GM21390 (cell line): Measurements from ENCODE around the gene RFX1.
"Not testable (repeated sequence)": the region's sequence is repeated elsewhere in the genome, so short reads cannot be mapped to it uniquely, and the experiment has no call there.

Experiments used
- ATAC-seq: cut with Tn5 transposase; IDR thresholded peaks from one replicate; pipeline ENCODE4 v1.9.1; 2021; ENCODE audit not compliant: unreplicated experiment

RFX1 gene

DNA sequence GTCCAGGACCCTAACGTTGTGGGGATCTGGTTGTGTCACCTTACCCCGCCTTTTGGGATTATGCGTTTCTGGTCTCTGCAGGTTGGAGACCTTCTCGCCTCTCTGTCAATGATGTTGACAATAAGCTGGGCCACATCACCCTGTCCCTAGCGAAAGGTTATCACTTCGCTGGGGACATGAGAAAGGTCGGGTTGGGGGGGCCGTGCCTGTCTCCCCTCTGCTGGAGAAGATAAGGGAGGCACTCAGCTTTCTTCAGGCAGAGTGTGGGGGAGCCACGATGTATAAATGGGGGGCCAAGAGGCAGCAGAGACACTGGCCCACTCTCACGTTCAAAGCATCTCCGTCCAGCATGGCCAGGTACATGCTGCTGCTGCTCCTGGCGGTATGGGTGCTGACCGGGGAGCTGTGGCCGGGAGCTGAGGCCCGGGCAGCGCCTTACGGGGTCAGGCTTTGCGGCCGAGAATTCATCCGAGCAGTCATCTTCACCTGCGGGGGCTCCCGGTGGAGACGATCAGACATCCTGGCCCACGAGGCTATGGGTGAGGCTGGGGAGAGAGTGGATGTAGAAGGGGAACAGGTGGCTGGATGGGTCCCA is 21.8 kb upstream of the RFX1 start, which contains the start of gene RLN3:
TSS of gene RLN3 (plus strand) at position 293 of the 595 bp plus-strand sequence. CDS start at position 350, 57 bp downstream.
- no peak for ATAC-seq

DNA sequence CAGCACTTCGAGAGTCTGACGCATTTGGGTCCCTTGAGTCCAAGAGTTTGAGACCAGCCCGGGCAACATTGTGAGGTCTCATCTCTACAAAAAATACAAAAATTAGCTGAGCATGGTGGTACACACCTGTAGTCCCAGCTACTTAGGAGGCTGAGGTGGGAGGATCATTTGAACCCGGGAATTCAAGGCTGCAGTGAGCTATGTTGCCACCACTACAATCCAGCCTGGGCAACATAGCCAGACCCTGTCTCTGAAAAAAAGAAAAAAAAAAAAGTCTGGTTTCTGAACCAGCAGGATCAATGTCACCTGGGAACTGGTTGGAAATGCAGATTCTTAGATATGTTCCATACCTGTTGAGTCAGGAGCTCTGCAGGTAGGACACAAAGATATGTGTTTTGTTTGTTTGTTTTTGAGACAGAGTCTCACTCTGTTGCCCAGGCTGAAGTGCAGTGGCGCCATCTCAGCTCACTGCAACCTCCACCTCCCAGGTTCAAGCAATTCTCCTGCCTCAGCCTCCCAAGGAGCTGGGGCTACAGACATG is 20.6 kb upstream of the RFX1 start:
- ATAC-seq = not testable (repeated sequence)

DNA sequence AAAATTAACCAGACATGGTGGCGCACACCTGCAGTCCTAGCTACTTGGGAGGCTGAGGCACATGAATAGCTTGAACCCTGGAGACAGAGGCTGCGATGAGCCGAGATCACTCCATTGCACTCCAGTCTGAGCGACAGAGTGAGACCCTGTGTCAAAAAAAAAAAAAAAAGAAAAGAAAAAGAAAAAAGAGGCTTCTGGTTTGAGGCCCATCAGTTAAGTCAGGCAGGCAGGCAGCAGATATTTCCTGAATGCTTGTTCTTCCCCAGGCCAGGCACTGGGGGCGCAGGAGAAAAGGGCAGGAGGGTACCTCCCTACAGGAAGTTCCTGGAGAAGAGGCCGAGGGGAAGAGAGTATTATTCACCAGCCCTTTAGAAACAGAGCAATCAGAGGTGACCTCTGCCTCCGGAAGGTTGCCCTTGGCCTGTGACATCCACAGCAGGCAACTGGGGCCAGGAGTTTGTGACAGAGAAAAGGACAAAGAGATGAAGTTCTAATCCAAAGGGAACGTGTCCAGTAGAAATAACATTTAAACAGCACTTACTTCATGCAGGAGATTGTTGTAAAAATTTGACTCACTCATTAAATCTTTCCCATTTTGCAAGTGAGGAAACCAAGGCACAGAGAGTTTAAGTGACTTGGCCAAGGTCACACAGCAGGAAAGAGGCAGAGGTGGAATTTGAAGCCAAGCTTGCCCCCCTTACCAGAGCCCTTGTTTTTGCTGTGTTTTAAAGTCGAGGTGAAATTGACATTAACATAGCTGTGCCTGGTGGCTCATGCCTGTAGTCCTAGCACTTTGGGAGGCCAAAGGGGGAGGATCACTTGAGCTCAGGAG is 17.5 kb upstream of the RFX1 start:
- ATAC-seq = no peak

DNA sequence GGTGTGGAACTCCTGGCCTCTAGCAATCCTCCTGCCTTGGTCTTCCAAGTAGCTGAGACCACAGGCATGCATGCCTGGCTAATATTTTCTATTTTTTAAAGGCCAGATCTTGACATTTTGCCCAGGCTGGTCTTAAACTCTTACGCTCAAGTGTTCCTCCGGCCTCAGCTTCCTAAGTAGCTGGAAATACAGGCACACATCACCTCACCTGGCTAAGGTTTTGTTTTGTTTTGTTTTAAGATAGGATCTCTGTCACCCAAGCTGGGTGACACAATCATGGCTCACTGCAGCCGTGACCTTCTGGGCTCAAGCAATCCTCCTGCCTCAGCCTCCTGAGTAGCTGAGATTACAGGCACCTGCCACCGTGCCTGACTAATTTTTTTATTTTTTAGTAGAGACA is 16.3 kb upstream of the RFX1 start:
- no peak for ATAC-seq

DNA sequence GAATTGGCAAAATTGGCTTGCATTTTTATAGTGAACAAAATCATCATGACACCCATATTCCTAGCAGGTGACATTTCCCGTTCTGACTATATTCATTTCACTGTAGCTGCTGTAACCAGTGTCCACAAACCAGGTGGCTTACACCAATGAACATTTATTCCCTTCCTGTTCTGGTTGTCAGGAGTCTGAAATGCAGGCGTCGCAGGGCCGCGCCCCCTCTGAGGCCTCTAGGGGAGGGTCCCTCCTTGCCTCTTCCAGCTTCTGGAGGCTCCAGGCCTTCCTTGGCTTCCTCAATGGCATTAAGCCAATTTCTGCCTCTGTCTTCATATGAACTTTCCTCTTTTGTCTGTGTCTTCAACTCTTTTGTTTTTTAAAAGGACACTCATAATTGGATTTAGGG is 15.4 kb upstream of the RFX1 start:
- ATAC-seq = no peak

DNA sequence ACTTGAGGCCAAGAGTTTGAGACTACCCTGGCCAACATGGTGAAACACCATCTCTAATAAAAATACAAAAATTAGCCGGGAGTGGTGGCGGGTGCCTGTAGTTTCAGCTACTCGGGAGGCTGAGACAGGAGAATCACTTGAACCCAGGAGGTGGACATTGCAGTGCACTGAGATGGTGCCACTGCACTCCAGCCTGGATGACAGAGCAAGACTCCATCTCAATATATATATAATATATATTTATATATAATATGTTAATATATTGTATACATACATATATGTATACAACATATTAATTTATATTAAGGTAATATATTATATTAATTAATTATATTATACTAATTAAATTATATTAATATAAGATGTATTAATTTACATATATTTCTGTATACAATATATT is 13.6 kb upstream of the RFX1 start:
- ATAC-seq = not testable (repeated sequence)

DNA sequence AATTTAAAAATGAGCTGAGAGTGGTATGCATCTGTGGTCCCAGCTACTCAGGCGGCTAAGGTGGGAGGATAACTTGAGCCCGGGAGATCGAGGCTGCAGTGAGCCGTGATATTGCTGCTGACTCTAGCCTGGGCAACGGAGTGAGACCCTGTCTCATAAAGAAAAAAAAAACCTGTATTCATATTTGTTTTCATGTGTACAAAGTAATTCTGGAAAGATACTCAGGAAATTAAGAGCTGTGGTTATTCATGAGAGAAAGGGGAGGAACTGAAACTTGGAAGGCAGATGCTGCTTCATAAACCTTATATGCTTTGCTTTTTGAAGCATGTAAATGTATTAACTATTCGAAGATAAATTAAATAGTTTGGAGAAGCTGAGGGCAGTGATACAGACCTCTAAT is 13.0 kb upstream of the RFX1 start:
- ATAC-seq = no peak

DNA sequence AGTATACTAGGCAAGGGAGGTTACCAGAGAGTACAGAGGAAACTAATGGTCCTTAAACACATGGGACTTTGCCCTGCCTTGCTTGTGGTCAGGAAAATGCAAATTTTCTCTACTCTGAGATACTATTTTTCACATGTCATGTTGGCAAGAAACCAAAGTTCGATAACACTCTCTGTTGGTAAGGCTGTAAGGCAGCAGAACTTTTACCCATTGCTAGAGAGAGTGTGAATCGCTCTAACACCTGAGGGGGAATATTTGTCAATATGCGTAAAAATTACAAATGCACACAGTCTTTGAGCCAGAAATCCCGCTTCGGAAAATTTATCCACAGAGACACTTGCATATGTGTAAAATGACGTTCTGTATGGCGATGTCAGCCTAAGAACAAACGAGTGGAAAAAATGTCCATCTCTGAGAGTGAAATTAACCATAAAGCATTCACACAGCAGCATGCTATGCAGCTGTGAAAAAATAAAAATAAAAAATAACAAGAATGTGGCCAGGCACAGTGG is 9.5 kb upstream of the RFX1 start:
- peak; percentile 76 for ATAC-seq

DNA sequence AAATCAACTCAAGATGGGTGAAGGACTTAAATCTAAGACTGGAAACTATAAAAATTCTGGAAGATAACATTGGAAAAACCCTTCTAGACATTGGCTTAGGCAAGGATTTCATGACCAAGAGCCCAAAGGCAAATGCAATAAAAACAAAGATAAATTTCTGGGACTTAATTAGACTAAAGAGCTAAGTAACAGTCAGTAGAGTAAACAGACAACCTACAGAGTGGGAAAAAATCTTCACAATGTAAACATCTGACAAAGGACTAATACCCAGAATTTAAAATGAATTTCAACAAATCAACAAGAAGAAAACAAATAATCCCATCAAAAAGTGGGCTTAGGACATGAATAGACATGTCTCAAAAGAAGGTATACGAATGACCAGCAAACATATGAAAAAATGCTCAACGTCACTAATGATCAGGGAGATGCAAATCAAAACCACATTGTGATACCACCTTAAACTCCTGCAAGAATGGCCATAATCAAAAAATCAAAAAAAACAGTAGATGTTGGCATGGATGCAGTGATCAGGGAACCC is 6.3 kb upstream of the RFX1 start:
- no peak for ATAC-seq

DNA sequence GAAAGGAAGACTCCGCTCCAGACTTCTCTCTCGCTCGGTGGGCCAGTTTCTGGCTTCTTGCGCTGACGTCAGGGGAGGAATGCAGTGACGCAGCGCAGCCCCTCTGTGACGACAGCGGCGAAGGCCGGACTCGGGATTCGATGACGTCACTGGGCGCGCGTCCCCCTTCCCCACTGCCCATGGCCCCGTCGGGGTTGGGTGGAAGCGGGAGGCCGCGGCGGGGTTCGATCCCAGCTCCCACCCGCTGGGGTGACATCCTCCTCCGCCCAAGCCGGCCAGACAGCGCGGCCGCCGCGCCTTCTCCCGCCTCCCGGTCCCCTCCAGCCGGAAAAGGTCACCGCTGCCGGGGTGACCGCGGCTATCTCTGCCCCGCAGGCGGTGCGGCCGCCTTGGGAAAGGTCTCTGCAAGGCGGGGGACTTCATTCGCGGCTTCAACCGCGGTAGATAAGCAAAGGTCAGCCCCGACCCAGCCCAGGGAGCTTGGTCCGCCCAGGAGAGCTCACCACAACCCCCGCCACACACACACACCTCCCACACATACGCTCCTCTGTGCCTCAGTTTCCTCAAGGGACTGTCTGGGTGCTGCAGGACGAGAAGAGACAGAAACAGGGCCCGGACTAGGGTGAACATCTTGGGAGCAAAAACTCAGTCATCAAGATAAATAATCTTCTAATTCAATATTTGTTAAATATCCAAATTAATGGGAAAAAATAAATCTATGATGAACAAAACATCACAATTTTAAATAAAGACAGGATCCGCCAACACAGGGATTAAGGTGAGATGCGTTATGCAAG is 844 bp upstream of the RFX1 start:
- peak; percentile 22 for ATAC-seq

DNA sequence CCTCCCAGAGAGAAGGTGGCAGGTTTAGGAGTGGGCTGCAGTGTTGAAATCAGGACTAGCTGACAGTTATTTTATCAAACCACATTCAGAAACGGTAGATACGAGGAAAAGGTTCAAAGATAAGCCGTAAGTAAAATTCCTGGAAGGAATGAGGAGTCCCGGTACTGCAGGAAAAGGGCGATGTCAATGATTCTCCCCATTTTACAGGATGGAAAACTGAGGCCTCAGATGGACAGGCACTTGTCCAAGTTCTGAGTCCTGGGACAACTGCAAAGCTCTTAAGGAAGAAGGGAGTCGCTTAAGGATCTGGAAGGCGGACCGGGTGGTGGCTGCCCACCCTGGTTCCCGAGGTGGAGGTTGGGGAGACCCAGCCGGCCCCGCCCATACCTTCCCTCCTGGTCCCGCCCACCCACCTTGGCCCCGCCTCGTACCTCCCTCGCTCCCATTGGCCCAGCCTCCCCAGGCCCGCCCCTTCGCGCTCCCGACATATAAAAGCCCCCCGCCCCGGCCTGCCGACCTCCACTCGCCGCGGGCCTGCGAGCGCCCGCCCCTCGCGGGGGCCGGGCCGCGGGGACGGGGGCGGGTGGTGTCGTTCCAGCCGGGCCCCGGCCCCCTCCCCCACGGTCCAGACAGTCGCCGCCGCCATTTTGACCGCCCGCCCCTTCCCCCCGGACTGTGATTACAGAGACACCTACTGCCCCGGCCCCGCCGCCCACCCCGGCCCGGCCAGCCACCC is 603 bp downstream of the RFX1 start:
- peak; percentile 34 for ATAC-seq

DNA sequence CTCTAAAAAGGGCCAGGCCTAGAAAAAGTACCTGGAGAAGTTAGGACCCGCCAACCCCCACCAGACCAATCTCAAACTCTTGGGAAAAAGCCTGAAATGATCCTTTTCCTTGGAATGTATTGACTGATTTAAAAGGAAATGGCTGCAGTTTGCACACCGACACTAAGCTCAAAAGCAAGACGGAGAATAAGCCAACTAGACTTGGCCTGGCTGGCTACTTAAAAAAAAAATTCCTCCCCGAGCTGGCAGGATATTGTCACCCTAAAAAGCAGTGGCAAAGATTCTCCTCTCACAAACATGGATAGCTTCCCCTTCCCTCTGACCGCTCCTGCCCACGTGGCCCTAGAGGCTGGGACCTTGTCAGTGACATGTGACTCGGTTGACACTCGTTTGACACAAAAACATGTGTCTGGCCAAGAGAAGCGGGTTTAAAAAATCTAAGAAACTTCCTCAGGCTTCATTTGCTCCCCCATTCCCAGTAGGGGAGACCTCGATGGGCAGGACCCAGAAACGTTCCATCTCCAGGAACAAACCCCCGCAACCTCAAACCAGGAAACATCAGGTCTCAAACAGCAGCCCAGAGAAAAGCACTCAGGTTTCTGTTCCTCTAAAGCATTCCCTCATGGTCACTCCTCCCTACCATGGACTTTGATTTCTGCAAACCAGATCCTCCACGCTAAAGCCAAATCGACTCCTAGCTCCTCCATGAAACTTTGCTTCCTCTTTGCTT is 1.3 kb downstream of the RFX1 start:
- no peak for ATAC-seq

DNA sequence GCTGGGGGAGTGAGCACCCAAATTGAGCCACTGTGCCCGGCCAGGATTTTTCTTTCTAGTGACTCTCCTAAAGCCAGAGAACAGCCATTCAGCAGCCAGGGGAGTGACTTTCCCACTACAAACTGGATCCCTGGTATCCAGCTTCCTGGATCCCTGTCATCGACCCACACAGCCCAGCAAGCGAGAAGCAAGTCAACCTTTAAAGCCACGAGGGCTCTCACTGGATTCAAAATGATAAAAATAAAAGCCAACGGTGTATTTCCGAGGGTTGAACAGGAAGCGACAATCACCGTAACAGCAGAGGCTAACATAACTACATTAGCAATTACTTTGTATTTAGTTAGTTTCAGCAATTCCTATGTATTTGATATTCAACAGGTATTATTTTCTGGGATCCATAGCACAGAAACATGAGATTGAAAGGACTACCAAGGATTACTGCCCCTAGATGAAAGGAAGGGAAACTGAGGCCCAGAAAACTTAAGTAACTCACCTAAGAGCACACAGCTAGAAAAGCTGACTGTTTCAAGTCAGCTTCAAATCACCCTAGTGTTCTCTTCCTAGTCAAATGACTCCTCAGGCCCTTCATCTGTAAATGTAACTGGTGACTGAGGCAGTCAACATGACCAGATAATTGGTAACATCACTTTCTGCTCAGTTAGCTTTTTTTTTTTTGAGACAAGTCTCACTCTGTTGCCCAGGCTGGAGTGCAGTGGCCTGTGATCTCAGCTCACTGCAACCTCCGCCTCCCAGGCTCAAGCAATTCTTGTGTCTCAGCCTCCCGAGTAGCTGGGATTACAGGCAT is 2.7 kb downstream of the RFX1 start:
- no peak for ATAC-seq

DNA sequence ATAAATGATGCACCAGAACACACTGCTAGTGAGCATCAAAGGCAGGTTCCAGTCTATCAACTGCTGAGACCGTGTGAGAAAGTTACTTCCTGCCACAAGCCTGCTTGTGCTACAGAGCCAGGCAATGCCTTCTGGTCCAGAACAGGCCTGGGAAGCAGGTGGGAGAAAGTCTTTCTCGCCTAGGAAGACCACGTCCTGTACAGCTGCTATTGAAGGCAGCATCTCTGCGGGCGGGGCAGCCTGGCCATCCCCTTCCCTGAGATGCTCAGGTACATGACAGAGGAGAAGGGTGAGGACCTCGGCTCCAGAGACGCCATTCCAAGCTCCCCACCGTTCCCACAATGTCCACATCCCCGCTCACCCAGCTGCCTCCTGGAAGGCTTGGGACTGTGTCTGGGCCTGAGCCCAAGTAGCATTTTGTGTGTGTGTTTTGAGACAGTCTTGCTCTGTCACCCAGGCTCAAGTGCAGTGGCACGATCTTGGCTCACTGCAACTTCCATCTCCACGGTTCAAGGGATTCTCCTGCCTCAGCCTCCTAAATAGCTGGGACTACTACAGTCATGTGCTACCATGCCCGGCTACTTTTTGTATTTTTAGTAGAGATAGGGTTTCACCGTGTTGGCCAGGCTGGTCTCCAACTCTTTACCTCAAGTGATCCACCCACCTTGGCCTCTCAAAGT is 3.4 kb downstream of the RFX1 start:
- ATAC-seq = no peak

DNA sequence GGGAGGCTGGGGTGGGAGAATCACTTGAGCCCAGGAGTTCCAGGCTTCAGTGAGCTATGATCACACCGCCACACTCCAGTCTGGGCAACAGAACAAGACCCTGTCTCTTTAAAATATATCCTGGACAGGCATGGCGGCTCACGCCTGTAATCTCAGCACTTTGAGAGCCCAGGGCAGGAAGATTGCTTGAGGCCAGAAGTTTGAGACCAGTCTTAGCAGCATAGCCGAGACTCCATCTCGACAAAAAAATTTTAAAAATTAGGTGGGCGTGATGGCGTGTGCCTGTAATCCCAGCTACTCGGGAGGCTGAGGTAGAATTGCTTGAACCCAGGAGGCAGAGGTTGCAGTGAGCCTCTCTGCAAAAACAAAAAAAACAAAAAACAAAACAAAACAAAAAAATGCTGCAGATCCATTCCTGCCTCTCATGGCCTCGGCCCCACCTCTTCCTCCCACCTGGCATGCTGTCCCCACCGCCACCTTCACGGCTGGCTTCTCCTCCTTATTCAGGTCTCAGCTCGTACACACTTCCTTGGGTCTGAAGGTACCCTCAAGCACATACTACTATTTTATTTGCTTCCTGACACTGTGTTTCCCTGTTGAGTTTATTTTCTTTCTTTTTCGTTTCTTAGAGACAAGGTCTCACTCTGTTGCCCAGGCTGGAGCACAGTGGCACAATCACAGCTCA is 5.3 kb downstream of the RFX1 start:
- no peak for ATAC-seq

DNA sequence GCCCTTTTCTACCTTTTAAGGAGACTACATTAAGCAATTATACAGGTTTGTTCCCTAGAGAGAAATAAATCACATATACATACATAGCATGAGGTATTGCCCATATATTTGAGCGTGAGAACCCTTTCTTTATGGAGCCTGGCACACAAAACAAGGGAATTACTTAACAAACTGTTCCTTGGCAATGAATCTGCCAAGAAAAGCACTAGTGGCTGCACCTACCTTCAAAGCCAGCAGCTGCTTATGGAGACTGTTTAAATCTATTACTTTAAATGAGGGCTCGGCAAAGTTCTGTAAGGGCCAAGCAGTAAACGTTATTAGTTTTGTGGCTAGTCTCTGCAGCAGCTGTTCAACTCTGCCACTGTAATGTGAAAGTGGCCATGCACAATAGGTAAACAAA is 7.0 kb downstream of the RFX1 start:
- ATAC-seq = no peak

DNA sequence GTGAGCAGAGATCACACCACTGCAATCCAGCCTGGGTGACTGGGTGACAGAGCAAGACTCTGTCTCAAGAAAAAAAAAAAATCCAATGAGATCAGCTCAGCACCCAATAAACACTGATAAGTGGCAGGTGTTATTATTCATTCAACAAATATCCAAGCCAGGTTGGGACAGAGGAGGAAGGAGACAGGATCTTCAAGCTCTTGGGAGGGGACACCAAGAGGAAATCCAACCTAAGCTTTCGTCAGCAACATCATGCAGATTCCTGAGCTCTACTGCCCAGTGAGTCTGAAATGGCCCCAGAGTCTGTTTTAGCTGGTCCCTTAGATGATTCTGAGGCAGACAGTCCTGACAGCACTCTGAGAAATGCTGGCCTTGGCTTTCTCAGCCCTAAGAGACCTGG is 7.7 kb downstream of the RFX1 start:
- no peak for ATAC-seq

DNA sequence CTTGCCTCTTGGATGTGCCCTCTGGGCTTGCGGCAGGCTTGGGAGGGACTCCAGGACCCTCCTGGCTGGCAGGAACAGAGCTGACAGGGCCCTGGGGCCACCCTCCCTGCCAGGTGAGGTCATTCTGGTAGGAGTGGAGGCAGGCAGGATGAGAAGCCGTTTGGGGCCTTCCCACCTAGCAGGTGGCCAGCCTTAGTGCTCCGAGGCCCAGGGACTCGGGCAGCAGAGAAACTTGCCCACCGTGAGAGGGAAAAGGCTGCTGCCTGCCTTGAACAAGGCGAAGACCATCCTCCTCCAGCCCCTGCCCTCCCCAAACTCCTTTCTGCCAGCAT is 8.5 kb downstream of the RFX1 start:
- no peak for ATAC-seq
